NCI-H526 treated with DMSO at 0.1 percent for 48 hours (cell line): ENCODE data around the gene CAPN5.

Experiments used
- DNase-seq: peaks from one replicate; lab custom pipeline; 2025; lab: John Stamatoyannopoulos, UW

The CAPN5 gene

DNA sequence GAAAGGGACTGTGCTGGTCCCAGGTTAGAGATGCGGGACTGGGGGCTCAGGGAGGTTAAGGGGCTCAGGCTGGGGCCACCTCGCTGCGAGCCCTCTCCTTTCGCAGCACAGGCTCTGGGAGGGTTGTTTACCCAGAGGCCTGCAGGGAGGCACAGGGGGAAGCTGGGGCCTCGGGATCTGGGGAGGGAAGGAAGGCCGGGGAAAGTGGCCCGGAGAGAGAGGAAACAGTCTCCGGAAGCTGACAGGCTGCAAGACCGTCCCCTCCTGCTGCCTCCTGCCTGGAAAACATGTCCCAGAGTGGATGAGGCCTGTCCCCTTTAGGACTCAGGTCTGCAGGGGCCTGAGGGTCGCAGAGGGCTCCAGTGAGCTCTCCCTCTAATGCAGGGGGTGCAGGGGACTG lies 106.7 kb downstream of the CAPN5 start:
- no peak for DNase-seq

DNA sequence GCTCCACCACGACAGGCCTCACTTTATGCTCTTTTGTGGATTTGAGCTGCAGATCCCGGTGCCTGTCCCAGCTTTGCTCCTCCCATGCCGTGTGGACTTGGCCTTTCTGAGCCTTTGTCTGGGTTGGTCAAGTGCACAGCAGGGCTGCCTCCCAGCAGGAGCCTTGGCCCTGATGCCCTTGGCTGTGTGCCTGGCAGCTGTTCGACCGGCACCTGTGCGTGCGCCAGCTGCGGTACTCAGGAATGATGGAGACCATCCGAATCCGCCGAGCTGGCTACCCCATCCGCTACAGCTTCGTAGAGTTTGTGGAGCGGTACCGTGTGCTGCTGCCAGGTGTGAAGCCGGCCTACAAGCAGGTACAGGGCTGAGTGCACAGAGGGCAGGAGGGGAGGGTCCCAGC lies 107.8 kb downstream of the CAPN5 start:
- no peak for DNase-seq

DNA sequence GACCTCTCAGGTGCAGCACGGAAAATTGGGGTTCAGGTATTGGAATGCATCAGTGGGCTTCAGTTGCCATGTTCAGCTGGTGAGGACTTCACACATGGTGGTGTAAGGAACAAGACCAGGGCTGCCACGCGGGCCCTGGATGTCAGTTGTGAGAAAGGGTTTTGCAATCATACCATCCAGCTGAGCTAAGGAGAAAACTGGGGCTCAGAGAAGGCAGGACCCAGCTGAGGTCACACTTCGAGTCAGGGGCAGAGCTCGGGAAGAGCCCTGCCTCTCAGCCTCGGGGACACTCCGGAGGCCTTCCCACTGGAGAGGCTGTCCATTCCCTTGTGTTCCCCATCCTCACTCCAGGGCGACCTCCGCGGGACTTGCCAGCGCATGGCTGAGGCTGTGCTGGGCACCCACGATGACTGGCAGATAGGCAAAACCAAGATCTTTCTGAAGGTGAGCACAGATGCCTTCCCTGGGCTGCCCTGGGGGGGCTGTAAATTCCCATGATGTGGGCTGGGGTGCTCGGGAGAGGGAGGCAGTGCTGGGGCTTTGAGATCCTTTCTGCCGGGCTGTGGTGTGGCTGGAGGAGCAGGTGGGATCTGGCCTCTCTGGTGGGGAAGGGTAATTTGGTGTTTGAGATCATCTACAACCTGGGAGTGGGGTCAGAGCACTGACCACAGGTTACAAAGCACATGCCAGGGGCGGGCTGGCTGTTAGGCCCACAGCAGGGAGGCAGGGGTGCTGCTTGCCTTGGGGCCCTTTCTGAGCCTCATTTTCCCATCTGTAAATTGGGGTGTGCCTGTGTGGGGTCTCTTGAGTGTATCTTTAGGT lies 108.5 kb downstream of the CAPN5 start:
- DNase-seq = no peak
